GM12891 (cell line): ENCODE measurements around the gene GCK.

Source experiments
- PAX5 ChIP-seq: IDR thresholded peaks from 2 replicates; pipeline ENCODE4 v1.6.1; 2011; ENCODE audit warnings: low read length, moderate library complexity, mild to moderate bottlenecking; ENCODE audit not compliant: insufficient read depth, severe bottlenecking
- POLR2A ChIP-seq: IDR thresholded peaks from 2 replicates; pipeline ENCODE4 v1.6.1; 2011; ENCODE audit warnings: low read depth, low read length, control low read depth
- POLR2AphosphoS5 ChIP-seq: IDR thresholded peaks from 2 replicates; pipeline ENCODE4 v1.6.1; 2011; ENCODE audit warnings: low read depth, low read length, control low read depth
- POU2F2 ChIP-seq: IDR thresholded peaks from 2 replicates; pipeline ENCODE4 v1.6.1; 2011; ENCODE audit warnings: low read depth, mild to moderate bottlenecking, control low read depth, low read length, moderate library complexity
- SPI1 ChIP-seq: IDR thresholded peaks from 2 replicates; pipeline ENCODE4 v1.6.1; 2011; ENCODE audit warnings: low read depth, low read length, control low read depth
- TAF1 ChIP-seq: IDR thresholded peaks from 2 replicates; pipeline ENCODE4 v1.6.1; 2011; ENCODE audit warnings: low read depth, low read length, control low read depth

DNA sequence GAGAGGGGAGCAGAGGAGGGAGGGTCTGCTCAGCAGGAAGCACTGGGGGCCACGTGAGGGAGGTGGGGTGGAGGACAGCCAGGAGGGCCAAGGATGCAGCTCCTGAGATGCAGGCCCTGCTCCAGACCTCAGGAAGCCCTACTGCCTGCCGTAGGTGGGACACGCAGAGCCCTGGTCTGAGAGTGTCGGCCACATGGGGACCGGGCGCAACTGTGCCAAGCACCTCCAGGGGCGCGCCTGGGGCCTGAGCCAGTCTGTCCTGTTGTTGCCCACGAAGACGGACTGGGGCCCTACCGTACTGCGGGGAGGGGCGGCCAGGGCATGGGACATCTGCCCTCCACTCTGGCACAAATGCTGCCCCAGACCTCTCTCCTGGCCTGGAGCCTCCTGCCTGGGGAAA, 43.2 kb upstream of the GCK start:
- TF ChIP-seq TAF1 (no peak), POLR2A (no peak), POLR2AphosphoS5 (no peak), SPI1 (no peak), PAX5 (no peak), POU2F2 (no peak)
